Gastroesophageal sphincter (tissue), 3 donors: Measurements from ENCODE around the gene LSR.

Source experiments
- CTCF ChIP-seq, 4 experiments: fragments of 200-600 bp in 2 of 4; fragments of 450-650 bp in 2 of 4; sonication (generic) in 1 of 4; IDR thresholded peaks; one replicate each; pipeline ENCODE4 v1.5.1; 2017 to 2019; ENCODE audit warnings: antibody characterized with exemption in 4 of 4, mild to moderate bottlenecking in 2 of 4, moderate library complexity in 2 of 4
- POLR2AphosphoS5 ChIP-seq: sonication (generic); formaldehyde crosslinking; IDR thresholded peaks from one replicate; pipeline ENCODE4 v1.6.1; 2017; ENCODE audit warnings: antibody characterized with exemption

- TF ChIP-seq POLR2AphosphoS5 = no peak
- TF ChIP-seq CTCF (IDR thresholded peaks at IDR 0.05) = no peak
These were observed 60.1 kb downstream of the LSR start for GRCh38 chr19:35308910-35309309.
